Cardiac muscle cell (in vitro differentiated cells and primary cell): ENCODE results near the gene SIPA1L2. TPM values are rescaled to one million over a fixed set of nuclear protein-coding genes. Genes with fewer than 3 reads are reported as not detected.
A peak's percentile ranks its signal among the peaks of the same experiment; 100 is the strongest.

Experiments used
- DNase-seq, 2 donors: peaks; one replicate each; pipeline versions ENCODE4 v3.0.0 to v3.0.0-alpha.2; 2010 to 2017; ENCODE audit warnings: low read depth in 1 of 2, low spot score in 1 of 2
- H3K27ac ChIP-seq: fragments of 200-600 bp; sonication (generic); 2 replicates; pipeline ENCODE4 v1.5.1; 2016
- H3K27me3 ChIP-seq: fragments of 200-600 bp; sonication (generic); 2 replicates; pipeline ENCODE4 v1.6.0; 2016; ENCODE audit warnings: control low read depth
- H3K36me3 ChIP-seq: fragments of 200-600 bp; sonication (generic); 2 replicates; pipeline ENCODE4 v1.5.1; 2016; ENCODE audit warnings: control low read depth
- H3K4me1 ChIP-seq: fragments of 200-600 bp; sonication (generic); 2 replicates; pipeline ENCODE4 v1.8.1; 2017; ENCODE audit warnings: low read depth, mild to moderate bottlenecking, mixed run types
- H3K4me3 ChIP-seq: fragments of 200-600 bp; sonication (generic); 2 replicates; pipeline ENCODE4 v1.5.1; 2016; ENCODE audit warnings: mild to moderate bottlenecking
- H3K9me3 ChIP-seq: fragments of 200-600 bp; sonication (generic); 2 replicates; pipeline ENCODE4 v1.5.1; 2017; ENCODE audit warnings: low read depth, mild to moderate bottlenecking, control low read depth
- polyA plus RNA-seq: library from polyadenylated mRNA; unstranded; fragments of >200 nt; fragmentation: Nextera tagmentation; extraction: Ambion mirVana; gene quantifications from 2 replicates; pipeline ENCODE4 v1.2.1, GENCODE V29; 2016
- total RNA-seq: library from RNA; depleted of rRNA; stranded (reverse); fragments of >200 nt; gene quantifications from 2 replicates; pipeline ENCODE4 v1.2.3, GENCODE V29; 2016
- TF ChIP-seq, protein P1 (sequence below): IDR thresholded peaks from 2 replicates; pipeline ENCODE4 v1.5.1; 2012; ENCODE audit warnings: low read depth, mild to moderate bottlenecking, low read length

SIPA1L2 gene
- total and polyA plus RNA-seq, 2 experiments from 2014 or later: 57.1 to 143 TPM

DNA sequence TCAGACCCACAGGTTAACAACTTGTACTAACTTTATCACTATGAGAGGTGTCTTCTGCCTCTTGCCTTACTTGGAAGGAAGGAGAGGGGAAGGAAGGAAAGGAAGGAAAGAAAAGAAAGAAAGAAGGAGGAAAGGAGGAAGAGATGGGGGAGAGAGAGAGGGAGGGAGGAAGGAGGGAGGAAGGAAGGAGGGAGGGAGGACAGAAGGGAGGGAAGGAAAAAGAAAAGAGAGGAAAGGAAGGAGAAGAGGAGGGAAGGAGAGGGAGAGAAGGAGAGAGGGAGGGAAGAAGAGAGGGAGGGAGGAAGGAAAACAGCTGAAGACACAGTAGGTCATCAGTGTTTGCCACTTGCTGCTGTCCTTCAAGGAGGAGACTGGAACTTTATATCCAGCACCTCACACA lies 5.3 kb upstream of the SIPA1L2 start:
- TF ChIP-seq, protein P1, sequence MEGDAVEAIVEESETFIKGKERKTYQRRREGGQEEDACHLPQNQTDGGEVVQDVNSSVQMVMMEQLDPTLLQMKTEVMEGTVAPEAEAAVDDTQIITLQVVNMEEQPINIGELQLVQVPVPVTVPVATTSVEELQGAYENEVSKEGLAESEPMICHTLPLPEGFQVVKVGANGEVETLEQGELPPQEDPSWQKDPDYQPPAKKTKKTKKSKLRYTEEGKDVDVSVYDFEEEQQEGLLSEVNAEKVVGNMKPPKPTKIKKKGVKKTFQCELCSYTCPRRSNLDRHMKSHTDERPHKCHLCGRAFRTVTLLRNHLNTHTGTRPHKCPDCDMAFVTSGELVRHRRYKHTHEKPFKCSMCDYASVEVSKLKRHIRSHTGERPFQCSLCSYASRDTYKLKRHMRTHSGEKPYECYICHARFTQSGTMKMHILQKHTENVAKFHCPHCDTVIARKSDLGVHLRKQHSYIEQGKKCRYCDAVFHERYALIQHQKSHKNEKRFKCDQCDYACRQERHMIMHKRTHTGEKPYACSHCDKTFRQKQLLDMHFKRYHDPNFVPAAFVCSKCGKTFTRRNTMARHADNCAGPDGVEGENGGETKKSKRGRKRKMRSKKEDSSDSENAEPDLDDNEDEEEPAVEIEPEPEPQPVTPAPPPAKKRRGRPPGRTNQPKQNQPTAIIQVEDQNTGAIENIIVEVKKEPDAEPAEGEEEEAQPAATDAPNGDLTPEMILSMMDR: no peak
- Histone ChIP-seq H3K4me3 (no peak overlapping the region), H3K27me3 (no peaks in the 10 kb centered on the region), H3K36me3 (no peaks in the 10 kb centered on the region), H3K27ac (no peak overlapping the region), H3K4me1 (peaks cover 6% of the 10 kb centered on the region), H3K9me3 (no peaks in the 10 kb centered on the region)
- no peak for DNase-seq

DNA sequence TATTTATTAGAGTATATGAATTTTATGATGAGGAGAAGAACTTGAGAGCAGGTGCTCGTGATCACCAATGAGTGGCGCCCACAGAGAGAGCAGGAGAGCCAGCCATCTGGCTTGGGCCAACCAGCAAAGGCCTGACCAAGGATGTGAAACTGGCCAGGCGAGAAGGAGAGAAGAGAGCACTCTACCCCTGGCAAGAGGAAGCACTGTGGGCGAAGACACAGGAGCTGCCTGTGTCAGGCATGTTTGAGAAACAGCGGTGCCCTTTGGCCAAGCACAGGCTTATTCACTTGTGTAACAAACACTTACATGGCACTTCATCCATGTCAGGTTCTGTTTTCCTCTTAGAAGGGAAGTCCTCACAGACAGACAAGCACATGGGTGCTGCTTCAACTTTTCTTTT lies 4.2 kb upstream of the SIPA1L2 start:
- Histone ChIP-seq H3K4me3 (no peak overlapping the region), H3K9me3 (no peaks in the 10 kb centered on the region), H3K36me3 (no peaks in the 10 kb centered on the region), H3K27me3 (no peaks in the 10 kb centered on the region), H3K4me1 (peaks cover 6% of the 10 kb centered on the region), H3K27ac (no peak overlapping the region)
- TF ChIP-seq, protein P1: no peak
- DNase-seq: no peak

DNA sequence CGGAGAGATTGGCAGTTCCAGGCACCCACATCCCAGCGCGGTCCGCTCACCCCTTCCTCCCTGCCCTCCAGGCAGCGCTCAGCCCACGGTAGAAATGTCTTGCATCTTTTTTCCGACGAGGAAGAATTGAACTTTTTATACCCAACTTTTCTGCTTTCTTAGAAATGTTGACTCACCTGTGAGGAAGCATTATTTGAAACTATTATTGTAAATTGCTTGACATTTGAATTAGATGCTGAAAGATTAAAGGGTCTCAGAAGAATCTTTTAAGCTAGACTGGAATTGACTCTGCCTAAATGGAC lies 912 bp upstream of the SIPA1L2 start:
- H3K4me1 ChIP-seq: peaks cover 11% of the 10 kb centered on the region
- H3K27ac ChIP-seq: peak overlapping the region; percentile 87
- H3K4me3 ChIP-seq: peak overlapping the region; percentile 75
- DNase-seq: no peak
- TF ChIP-seq, protein P1: no peak
- H3K36me3 ChIP-seq: no peaks in the 10 kb centered on the region
- H3K27me3 ChIP-seq: no peaks in the 10 kb centered on the region
- H3K9me3 ChIP-seq: no peaks in the 10 kb centered on the region

DNA sequence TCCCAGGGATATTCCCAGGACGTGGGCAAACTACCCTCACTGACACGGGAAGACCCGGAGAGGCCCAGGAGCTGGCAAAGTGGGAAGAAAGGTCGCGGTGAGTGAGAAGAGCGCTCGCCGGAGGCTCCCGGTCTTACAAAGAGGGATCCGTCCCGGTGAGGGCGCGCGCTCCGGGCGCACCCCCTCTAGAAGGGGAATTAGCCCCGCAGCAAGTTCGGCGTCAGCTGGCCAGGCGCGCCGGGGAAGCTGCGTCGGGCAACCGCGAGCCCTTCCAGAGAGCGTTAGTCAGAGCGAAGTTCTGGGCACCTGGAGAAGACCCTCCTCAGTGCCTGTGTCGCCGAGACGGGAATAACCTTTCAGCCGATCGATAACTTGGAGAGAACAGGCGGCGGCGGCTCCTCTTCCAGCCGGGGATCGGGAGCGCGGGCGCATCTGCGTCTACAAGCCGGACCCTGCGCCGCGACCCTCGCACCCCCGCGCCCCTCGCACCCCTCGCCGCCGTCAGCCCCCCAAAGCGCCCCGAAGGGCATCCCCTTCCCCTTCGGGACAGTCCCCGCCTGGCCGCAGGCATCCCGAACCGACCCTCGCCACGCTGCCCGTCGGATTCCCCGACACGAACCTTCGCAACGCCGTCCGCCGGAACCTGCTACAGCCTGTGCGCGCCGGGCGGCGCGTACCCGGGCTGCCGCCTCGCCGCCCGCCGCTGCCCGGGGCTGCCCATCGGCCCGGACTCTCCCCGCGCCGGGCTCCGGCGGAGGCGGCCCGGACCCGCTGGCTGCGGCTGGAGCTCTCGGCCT lies 485 bp downstream of the SIPA1L2 start:
- H3K27me3 ChIP-seq: no peaks in the 10 kb centered on the region
- TF ChIP-seq, protein P1: no peak
- peak overlapping the region; percentile 75 for H3K4me3 ChIP-seq
- peak overlapping the region; percentile 29 for H3K27ac ChIP-seq
- no peaks in the 10 kb centered on the region for H3K9me3 ChIP-seq
- no peaks in the 10 kb centered on the region for H3K36me3 ChIP-seq
- peak; percentile 35 to 57 for DNase-seq
- H3K4me1 ChIP-seq: peaks cover 22% of the 10 kb centered on the region

DNA sequence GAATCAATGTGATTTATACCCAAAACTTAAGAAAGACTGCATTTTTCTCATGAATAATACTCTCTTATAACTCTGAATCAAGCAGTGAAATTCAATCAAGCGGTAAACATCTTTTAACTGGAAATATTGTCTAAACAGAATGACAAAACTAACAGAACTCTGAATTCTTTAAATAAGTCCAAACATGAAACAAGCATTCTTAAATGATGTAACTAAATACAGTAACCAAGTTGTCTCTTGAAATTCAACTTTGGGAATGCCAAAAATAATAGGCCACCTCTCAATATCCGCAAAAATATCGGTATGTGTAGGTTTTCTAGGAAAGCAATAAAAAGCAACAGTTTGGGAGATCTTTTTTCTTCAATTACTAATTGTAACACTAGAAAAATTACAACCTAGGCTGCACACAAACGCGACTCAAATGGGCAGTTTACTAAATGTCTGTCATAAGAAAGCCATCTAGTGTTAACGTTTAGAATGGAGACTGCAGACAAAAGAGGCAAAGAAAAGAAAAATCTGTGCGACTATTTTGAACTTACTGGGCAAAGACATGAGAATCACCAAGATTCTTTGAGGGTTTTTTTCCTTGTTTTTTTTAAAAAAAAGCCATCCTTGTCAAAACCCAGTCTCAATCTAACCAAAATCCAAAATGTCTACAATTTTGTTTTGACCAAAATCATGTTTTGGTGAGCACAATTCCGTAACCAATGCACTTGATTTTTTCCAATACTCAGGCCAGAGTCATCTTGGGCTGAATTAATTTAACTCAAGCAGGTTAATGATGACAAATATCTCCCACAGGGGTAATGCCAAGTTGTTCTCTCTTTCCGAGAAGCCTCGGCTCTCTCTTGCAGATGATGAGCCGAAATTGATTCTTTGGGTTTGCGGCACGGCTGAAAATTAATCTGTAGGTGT lies 1.3 kb downstream of the SIPA1L2 start:
- peak; percentile 37 to 67 for DNase-seq
- Histone ChIP-seq H3K27me3 (no peaks in the 10 kb centered on the region), H3K27ac (no peak overlapping the region), H3K9me3 (no peaks in the 10 kb centered on the region), H3K4me3 (peak overlapping the region; percentile 75), H3K4me1 (peaks cover 22% of the 10 kb centered on the region), H3K36me3 (no peaks in the 10 kb centered on the region)
- TF ChIP-seq, protein P1: peak; percentile 45
